HepG2 (cell line): ENCODE measurements around the gene LINGO3. TPM values are rescaled to one million over a fixed set of nuclear protein-coding genes. Genes with fewer than 3 reads are reported as not detected.

ENCODE experiments used
- AKAP8 ChIP-seq: sonication (generic); formaldehyde crosslinking; IDR thresholded peaks from 2 replicates; pipeline ENCODE4 v1.5.1; 2020; ENCODE audit warnings: mild to moderate bottlenecking, missing genetic modification reagents
- ARNT2 ChIP-seq: sonication (generic); formaldehyde crosslinking; IDR thresholded peaks from 2 replicates; pipeline ENCODE4 v1.8.0; 2022; ENCODE audit warnings: mild to moderate bottlenecking, low read depth, missing genetic modification reagents, moderate library complexity
- ATF7-NPFF ChIP-seq: sonication (generic); formaldehyde crosslinking; IDR thresholded peaks from 2 replicates; pipeline ENCODE4 v1.8.1; 2023; ENCODE audit warnings: mild to moderate bottlenecking, low read depth, missing genetic modification reagents, moderate library complexity
- FOXA1 ChIP-seq, 2 experiments: fragments of 450-650 bp in 1 of 2; sonication (generic) in 1 of 2; formaldehyde crosslinking in 1 of 2; IDR thresholded peaks; 2 replicates each; pipeline versions ENCODE4 v1.4.0 to v1.6.1; 2016 to 2020; ENCODE audit warnings: missing genetic modification reagents in 1 of 2
- JARID2 ChIP-seq: sonication (generic); formaldehyde crosslinking; IDR thresholded peaks from 2 replicates; pipeline ENCODE4 v1.8.1; 2023; ENCODE audit warnings: missing genetic modification reagents, inconsistent platforms; ENCODE audit not compliant: insufficient replicate concordance
- KAT7 ChIP-seq: IDR thresholded peaks from 2 replicates; pipeline ENCODE4 v1.6.1; 2018; ENCODE audit warnings: borderline replicate concordance, missing compliant biosample characterization
- MATR3 ChIP-seq: sonication (generic); formaldehyde crosslinking; IDR thresholded peaks from 2 replicates; pipeline ENCODE4 v1.4.0; 2020; ENCODE audit warnings: missing genetic modification reagents
- MBNL3 ChIP-seq: fragments of 250-450 bp; sonication (Bioruptor Pico); conservative IDR thresholded peaks from 2 replicates; pipeline ENCODE4 v1.8.0; 2022; ENCODE audit warnings: mild to moderate bottlenecking, inconsistent platforms
- NFE2L2 ChIP-seq: fragments of 150-350 bp; IDR thresholded peaks from 2 replicates; pipeline ENCODE4 v1.6.1; 2014; ENCODE audit warnings: low read length
- NFKB2 ChIP-seq: sonication (generic); formaldehyde crosslinking; IDR thresholded peaks from 2 replicates; pipeline ENCODE4 v1.4.0; 2020; ENCODE audit warnings: missing genetic modification reagents, borderline replicate concordance
- NFRKB ChIP-seq: fragments of 450-650 bp; IDR thresholded peaks from 2 replicates; pipeline ENCODE4 v1.6.1; 2017
- NR2C2 ChIP-seq: sonication (generic); formaldehyde crosslinking; IDR thresholded peaks from 2 replicates; pipeline ENCODE4 v1.4.0; 2020; ENCODE audit warnings: missing genetic modification reagents, mild to moderate bottlenecking, moderate library complexity, borderline replicate concordance
- RFX1 ChIP-seq: fragments of 450-650 bp; IDR thresholded peaks from 2 replicates; pipeline ENCODE4 v1.6.1; 2017
- RFX3 ChIP-seq: IDR thresholded peaks from 2 replicates; pipeline ENCODE4 v1.6.1; 2016; ENCODE audit warnings: missing biosample characterization, missing genetic modification reagents
- SP140L ChIP-seq: sonication (generic); formaldehyde crosslinking; IDR thresholded peaks from 2 replicates; pipeline ENCODE4 v1.4.0; 2020; ENCODE audit warnings: missing genetic modification reagents, borderline replicate concordance
- TCF7 ChIP-seq: sonication (generic); IDR thresholded peaks from 2 replicates; pipeline ENCODE4 v1.6.1; 2016; ENCODE audit warnings: antibody characterized with exemption, low read depth
- TOE1 ChIP-seq: sonication (generic); formaldehyde crosslinking; IDR thresholded peaks from 2 replicates; pipeline ENCODE4 v1.4.0; 2020; ENCODE audit warnings: mild to moderate bottlenecking, missing genetic modification reagents
- TSC22D2 ChIP-seq: sonication (generic); formaldehyde crosslinking; IDR thresholded peaks from 2 replicates; pipeline ENCODE4 v1.5.1; 2020; ENCODE audit warnings: missing genetic modification reagents, mild to moderate bottlenecking, borderline replicate concordance
- ZFY ChIP-seq: sonication (generic); formaldehyde crosslinking; IDR thresholded peaks from 2 replicates; pipeline ENCODE4 v1.4.0; 2020; ENCODE audit warnings: missing genetic modification reagents
- ZNF101 ChIP-seq: sonication (generic); formaldehyde crosslinking; IDR thresholded peaks from 2 replicates; pipeline ENCODE4 v1.4.0; 2020; ENCODE audit warnings: mild to moderate bottlenecking, low read depth, missing genetic modification reagents, borderline replicate concordance
- ZNF343 ChIP-seq: sonication (generic); formaldehyde crosslinking; IDR thresholded peaks from 2 replicates; pipeline ENCODE4 v1.4.0; 2020; ENCODE audit warnings: mild to moderate bottlenecking, missing genetic modification reagents
- ZNF577 ChIP-seq: sonication (generic); formaldehyde crosslinking; IDR thresholded peaks from 2 replicates; pipeline ENCODE4 v1.4.0; 2020; ENCODE audit warnings: mild to moderate bottlenecking, low read depth, missing genetic modification reagents, borderline replicate concordance
- ZNF724P ChIP-seq: sonication (generic); formaldehyde crosslinking; IDR thresholded peaks from 2 replicates; pipeline ENCODE4 v1.8.0; 2022; ENCODE audit warnings: missing genetic modification reagents, borderline replicate concordance
- polyA plus RNA-seq, 8 experiments: library from polyadenylated mRNA; depleted of rRNA in 3 of 8; stranded (reverse) in 7 of 8; unstranded in 1 of 8; fragments of >200 nt; fragmentation: Illumina TruSeq in 4 of 8; extraction: Trizol in 4 of 8; gene quantifications; 2 replicates each; pipeline versions ENCODE4 v1.2.1 to v1.2.3, GENCODE V29; 2011 to 2016; ENCODE audit warnings: low read depth in 4 of 8, missing spikeins in 1 of 8, mixed read lengths in 1 of 8; ENCODE audit not compliant: insufficient read depth in 1 of 8
- total RNA-seq, 5 experiments: library from RNA; depleted of rRNA; stranded (reverse); fragments of >200 nt; fragmentation: Illumina TruSeq; extraction: Trizol; gene quantifications; 2 replicates each; pipeline ENCODE4 v1.2.3, GENCODE V29; 2016; ENCODE audit warnings: low read depth in 1 of 5
- TF ChIP-seq, protein P1 (sequence below): sonication (generic); formaldehyde crosslinking; IDR thresholded peaks from 2 replicates; pipeline ENCODE4 v1.8.1; 2022; ENCODE audit warnings: low read depth, mild to moderate bottlenecking, missing genetic modification reagents
- TF ChIP-seq, protein P2 (sequence below): sonication (generic); formaldehyde crosslinking; IDR thresholded peaks from 2 replicates; pipeline ENCODE4 v1.9.0; 2022; ENCODE audit warnings: missing genetic modification reagents, mild to moderate bottlenecking, borderline replicate concordance
- TF ChIP-seq, protein P3 (sequence below): sonication (generic); formaldehyde crosslinking; IDR thresholded peaks from 2 replicates; pipeline ENCODE4 v1.4.0; 2020; ENCODE audit warnings: mild to moderate bottlenecking, missing genetic modification reagents
- TF ChIP-seq, protein P4 (sequence below): sonication (generic); formaldehyde crosslinking; IDR thresholded peaks from 2 replicates; pipeline ENCODE4 v1.8.0; 2022; ENCODE audit warnings: missing genetic modification reagents, low read depth, mild to moderate bottlenecking, borderline replicate concordance

LINGO3 gene
- total and polyA plus RNA-seq, 2 of the 13 experiments (the other 11 are each of a cell fraction or from before 2014, with no cell fraction given), result not detected

DNA sequence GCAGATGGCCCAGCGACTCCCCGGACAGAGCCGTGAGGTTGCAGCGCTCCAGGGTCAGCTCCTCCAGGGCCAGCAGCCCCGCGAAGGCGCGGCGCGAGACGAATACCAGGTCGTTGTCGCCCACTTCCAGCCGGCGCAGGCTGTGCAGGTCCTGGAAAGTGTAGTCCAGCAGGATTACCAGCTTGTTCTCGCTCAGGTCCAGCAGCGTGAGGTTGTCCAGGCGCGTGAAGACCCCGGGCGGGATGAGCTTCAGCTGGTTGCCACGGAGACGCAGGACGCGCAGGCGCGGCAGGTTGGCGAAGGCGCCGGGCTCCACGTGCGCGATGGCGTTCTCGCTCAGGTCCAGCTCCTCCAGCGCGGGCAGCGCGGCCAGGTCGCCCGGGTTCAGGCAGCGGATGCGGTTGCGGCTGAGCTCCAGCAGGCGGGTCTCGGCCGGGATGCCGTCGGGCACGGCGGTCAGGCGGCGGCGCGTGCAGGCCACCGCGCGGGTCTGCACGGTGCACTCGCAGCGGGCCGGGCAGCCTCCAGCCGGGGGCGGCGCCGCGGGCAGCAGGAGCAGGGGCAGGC, 16.7 kb downstream of the LINGO3 start (continued):
- TF ChIP-seq, protein P1, sequence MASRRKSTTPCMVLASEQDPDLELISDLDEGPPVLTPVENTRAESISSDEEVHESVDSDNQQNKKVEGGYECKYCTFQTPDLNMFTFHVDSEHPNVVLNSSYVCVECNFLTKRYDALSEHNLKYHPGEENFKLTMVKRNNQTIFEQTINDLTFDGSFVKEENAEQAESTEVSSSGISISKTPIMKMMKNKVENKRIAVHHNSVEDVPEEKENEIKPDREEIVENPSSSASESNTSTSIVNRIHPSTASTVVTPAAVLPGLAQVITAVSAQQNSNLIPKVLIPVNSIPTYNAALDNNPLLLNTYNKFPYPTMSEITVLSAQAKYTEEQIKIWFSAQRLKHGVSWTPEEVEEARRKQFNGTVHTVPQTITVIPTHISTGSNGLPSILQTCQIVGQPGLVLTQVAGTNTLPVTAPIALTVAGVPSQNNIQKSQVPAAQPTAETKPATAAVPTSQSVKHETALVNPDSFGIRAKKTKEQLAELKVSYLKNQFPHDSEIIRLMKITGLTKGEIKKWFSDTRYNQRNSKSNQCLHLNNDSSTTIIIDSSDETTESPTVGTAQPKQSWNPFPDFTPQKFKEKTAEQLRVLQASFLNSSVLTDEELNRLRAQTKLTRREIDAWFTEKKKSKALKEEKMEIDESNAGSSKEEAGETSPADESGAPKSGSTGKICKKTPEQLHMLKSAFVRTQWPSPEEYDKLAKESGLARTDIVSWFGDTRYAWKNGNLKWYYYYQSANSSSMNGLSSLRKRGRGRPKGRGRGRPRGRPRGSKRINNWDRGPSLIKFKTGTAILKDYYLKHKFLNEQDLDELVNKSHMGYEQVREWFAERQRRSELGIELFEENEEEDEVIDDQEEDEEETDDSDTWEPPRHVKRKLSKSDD (CRISPR knock-in tag), result 0 out of 2 replicates have a peak, but pooled peaks have one; percentile 25
- TF ChIP-seq ZNF577 (CRISPR knock-in tag) (no peak), RFX1 (peak; percentile 41; the same call in 1 of the 2 replicates), NR2C2 (CRISPR knock-in tag) (peak; percentile 26; the same call in 1 of the 2 replicates), ATF7-NPFF (CRISPR knock-in tag) (peak; percentile 46; the same call in 1 of the 2 replicates), RFX3 (peak; percentile 59), ZNF101 (CRISPR knock-in tag) (no peak), NFRKB (no peak), MBNL3 (CRISPR knock-in tag) (no peak), ARNT2 (CRISPR knock-in tag) (0 out of 2 replicates have a peak, but pooled peaks have one; percentile 37), MATR3 (CRISPR knock-in tag) (no peak), TOE1 (CRISPR knock-in tag) (no peak), FOXA1 (IDR thresholded peaks at IDR 0.05) (no peak), FOXA1 (CRISPR knock-in tag; IDR thresholded peaks at IDR 0.05) (no peak), ZFY (peak; percentile 67), AKAP8 (CRISPR knock-in tag) (no peak), TSC22D2 (CRISPR knock-in tag) (no peak), TCF7 (no peak), ZNF724P (CRISPR knock-in tag) (no peak), JARID2 (no peak), NFKB2 (CRISPR knock-in tag) (no peak), ZNF343 (no peak), SP140L (CRISPR knock-in tag) (no peak), KAT7 (CRISPR knock-in tag) (no peak), NFE2L2 (no peak)
- TF ChIP-seq, protein P2, sequence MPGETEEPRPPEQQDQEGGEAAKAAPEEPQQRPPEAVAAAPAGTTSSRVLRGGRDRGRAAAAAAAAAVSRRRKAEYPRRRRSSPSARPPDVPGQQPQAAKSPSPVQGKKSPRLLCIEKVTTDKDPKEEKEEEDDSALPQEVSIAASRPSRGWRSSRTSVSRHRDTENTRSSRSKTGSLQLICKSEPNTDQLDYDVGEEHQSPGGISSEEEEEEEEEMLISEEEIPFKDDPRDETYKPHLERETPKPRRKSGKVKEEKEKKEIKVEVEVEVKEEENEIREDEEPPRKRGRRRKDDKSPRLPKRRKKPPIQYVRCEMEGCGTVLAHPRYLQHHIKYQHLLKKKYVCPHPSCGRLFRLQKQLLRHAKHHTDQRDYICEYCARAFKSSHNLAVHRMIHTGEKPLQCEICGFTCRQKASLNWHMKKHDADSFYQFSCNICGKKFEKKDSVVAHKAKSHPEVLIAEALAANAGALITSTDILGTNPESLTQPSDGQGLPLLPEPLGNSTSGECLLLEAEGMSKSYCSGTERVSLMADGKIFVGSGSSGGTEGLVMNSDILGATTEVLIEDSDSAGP (CRISPR knock-in tag), result 0 out of 2 replicates have a peak, but pooled peaks have one; percentile 38
- TF ChIP-seq, protein P3, sequence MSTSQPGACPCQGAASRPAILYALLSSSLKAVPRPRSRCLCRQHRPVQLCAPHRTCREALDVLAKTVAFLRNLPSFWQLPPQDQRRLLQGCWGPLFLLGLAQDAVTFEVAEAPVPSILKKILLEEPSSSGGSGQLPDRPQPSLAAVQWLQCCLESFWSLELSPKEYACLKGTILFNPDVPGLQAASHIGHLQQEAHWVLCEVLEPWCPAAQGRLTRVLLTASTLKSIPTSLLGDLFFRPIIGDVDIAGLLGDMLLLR (CRISPR knock-in tag), result peak; percentile 52; the same call in 1 of the 2 replicates
- TF ChIP-seq, protein P4, sequence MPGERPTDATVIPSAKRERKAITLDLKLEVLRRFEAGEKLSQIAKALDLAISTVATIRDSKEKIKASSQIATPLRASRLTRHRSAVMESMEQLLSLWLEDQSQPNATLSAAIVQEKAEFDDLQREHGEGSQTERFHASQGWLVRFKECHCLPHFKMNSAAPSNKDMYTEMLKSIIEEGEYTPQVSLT (CRISPR knock-in tag), result no peak
